ENCODE results near the gene TCP11L1. TPM values are rescaled to one million over a fixed set of nuclear protein-coding genes. Genes with fewer than 3 reads are reported as not detected.
A peak's percentile ranks its signal among the peaks of the same experiment; 100 is the strongest.

Gene TCP11L1
- total and polyA plus RNA-seq, 4 experiments from 2014 or later = 6.0 to 20.9 (median 13.4) TPM

DNA sequence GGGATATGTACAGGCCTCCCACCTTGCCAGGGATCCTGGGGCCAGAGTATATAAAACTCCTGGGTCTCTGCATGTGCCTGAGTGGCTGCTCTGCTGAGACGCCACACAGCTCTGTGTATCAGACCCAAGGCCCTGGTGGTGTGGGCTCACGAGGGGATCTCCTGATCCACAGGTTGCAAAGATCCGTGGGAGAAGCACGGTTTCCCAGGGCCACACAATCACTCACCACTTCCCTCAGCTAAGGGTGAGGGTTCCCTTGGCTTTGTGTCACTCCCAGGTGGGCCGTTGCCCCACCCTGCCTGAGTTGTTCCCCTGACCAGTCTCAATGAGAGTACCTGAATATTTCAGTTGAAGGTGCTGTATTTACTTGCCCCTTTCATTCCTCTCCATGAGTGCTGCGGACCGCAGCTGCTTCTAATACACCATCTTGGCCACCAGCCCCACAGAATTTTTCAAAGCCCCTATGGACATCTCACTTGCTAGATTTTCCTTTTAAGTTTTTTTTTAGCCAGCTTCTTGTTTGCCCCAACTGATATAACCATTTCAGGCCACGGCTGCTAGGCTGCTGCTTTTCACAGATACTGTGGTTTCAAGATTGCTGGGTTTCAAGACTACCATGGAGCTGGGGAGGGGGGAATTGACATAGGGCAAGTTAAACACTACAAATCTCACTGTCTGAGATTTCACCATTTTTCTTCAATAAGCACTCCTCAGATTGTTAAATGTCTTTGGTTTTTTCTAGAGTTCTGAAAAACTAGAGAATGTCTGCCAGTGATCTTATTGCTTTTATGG lies 37.4 kb upstream of the TCP11L1 start:
- H3K36me3 Mint-ChIP-seq = no peaks in the 10 kb centered on the region
- no peak for DNase-seq
- peaks cover 5 to 14% (median 8%) of the 10 kb centered on the region in 8 donors for H3K9me3 Mint-ChIP-seq
- H3K27ac Mint-ChIP-seq = no peak overlapping the region
- Histone ChIP-seq H3K4me3 (ENCODE audit: low read length in 2 of 2) (no peak overlapping the region), H3K27ac (ENCODE audit: low read depth, low read length) (no peak overlapping the region), H3K27me3 (ENCODE audit: insufficient read depth, low read length) (no peaks in the 10 kb centered on the region), H3K9me3 (ENCODE audit: control insufficient read depth in 1 of 2, low read length in 2 of 2) (no peaks in the 10 kb centered on the region), H3K36me3 (ENCODE audit: insufficient read depth, low read length) (no peaks in the 10 kb centered on the region), H3K4me1 (ENCODE audit: insufficient read depth, low read length) (peaks cover 24% of the 10 kb centered on the region)
- ChIA-PET POLR2A (ENCODE audit: partially characterized antibody) (no interaction called here), CTCF (ENCODE audit: partially characterized antibody) (interaction anchor here (0.8 to 1.6 kb wide), 2 partner anchors 41 to 64 kb away, joined by 3 read pairs; no protein-coding TSS in a partner anchor)
- H3K4me3 Mint-ChIP-seq = no peak overlapping the region
- H3K27me3 Mint-ChIP-seq = peaks cover 7 to 10% of the 10 kb centered on the region in 2 donors
- intact Hi-C loops (cut with micrococcal nuclease) = loop anchor here (5.0 kb wide), 1 partner anchor 35 kb away; the partner anchor contains the start of gene TCP11L1
- peaks cover 21 to 30% (median 24%) of the 10 kb centered on the region in 4 donors for H3K4me1 Mint-ChIP-seq

- peak overlapping the region; percentile 9 to 58 (median 16) for H3K27ac Mint-ChIP-seq
- peaks cover 0 to 3% of the 10 kb centered on the region in 2 donors for H3K27me3 Mint-ChIP-seq
- peaks cover 0 to under 1% (median 0%) of the 10 kb centered on the region in 8 donors for H3K9me3 Mint-ChIP-seq
- peak; percentile 48 to 67 (median 58) for DNase-seq
- Histone ChIP-seq H3K4me3 (ENCODE audit: low read length in 2 of 2) (no peak overlapping the region), H3K9me3 (ENCODE audit: control insufficient read depth in 1 of 2, low read length in 2 of 2) (no peaks in the 10 kb centered on the region), H3K4me1 (ENCODE audit: insufficient read depth, low read length) (peaks cover 24% of the 10 kb centered on the region), H3K27ac (ENCODE audit: low read depth, low read length) (no peak overlapping the region), H3K36me3 (ENCODE audit: insufficient read depth, low read length) (no peaks in the 10 kb centered on the region), H3K27me3 (ENCODE audit: insufficient read depth, low read length) (no peaks in the 10 kb centered on the region)
- POLR2A ChIA-PET (ENCODE audit: partially characterized antibody) = no interaction called here
- H3K4me1 Mint-ChIP-seq = peaks cover 21 to 39% (median 25%) of the 10 kb centered on the region in 4 donors
- peak overlapping the region; percentile 9 to 65 (median 62) for H3K4me3 Mint-ChIP-seq
- H3K36me3 Mint-ChIP-seq = no peaks in the 10 kb centered on the region
- intact Hi-C loops (cut with micrococcal nuclease) = no loop called here
- CTCF ChIA-PET (ENCODE audit: partially characterized antibody) = interaction anchor here (0.6 kb wide), 1 partner anchor 17 kb away, joined by 3 read pairs; no protein-coding TSS in a partner anchor
These were observed 34.2 kb upstream of the TCP11L1 start for GRCh38 chr11:33005175-33005574.

DNA sequence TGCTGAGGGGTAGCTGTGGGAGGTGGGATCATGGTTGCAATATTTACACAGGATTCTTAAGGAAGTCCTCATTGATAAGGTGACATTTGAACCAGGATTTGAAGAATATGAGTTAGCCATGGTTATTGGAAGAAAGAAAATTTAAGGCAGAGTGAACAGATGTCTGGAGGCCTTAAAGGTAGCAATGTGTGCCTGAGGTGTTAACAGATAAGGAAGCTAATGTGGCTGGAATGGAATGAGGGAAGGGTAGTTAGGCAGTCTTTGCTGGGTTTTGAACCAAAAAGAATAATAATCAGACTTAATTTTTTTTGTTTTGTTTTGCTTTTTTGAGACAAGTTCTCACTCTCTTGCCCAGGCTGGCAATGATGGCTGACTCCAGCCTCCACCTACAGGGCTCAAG lies 33.4 kb upstream of the TCP11L1 start:
- Mint-ChIP-seq H3K4me3 (peak overlapping the region in 3 of 8 donors; percentile 16 to 55 (median 42)), H3K27ac (peak overlapping the region in 3 of 7 donors; percentile 24 to 44 (median 37)), H3K4me1 (peaks cover 22 to 47% (median 30%) of the 10 kb centered on the region in 4 donors), H3K36me3 (no peaks in the 10 kb centered on the region), H3K9me3 (no peaks in the 10 kb centered on the region), H3K27me3 (peaks cover 0 to 3% of the 10 kb centered on the region in 2 donors)
- DNase-seq = no peak
- H3K9me3 ChIP-seq (ENCODE audit: control insufficient read depth in 1 of 2, low read length in 2 of 2) = no peaks in the 10 kb centered on the region
- H3K27me3 ChIP-seq (ENCODE audit: insufficient read depth, low read length) = no peaks in the 10 kb centered on the region
- intact Hi-C loops (cut with micrococcal nuclease) = no loop called here
- H3K4me1 ChIP-seq (ENCODE audit: insufficient read depth, low read length) = peaks cover 27% of the 10 kb centered on the region
- H3K27ac ChIP-seq (ENCODE audit: low read depth, low read length) = no peak overlapping the region
- POLR2A ChIA-PET (ENCODE audit: partially characterized antibody) = no interaction called here
- no peak overlapping the region for H3K4me3 ChIP-seq (ENCODE audit: low read length in 2 of 2)
- CTCF ChIA-PET (ENCODE audit: partially characterized antibody) = no interaction called here
- no peaks in the 10 kb centered on the region for H3K36me3 ChIP-seq (ENCODE audit: insufficient read depth, low read length)

GRCh38 chr11:33013755-33014154 lies 25.6 kb upstream of the TCP11L1 start:
- Mint-ChIP-seq H3K36me3 (no peaks in the 10 kb centered on the region), H3K4me1 (peaks cover 15 to 51% (median 30%) of the 10 kb centered on the region in 4 donors), H3K27ac (peak overlapping the region in 1 of 7 donors; percentile 47), H3K9me3 (no peaks in the 10 kb centered on the region), H3K4me3 (peak overlapping the region in 2 of 8 donors; percentile 30 to 54), H3K27me3 (peaks cover 7 to 18% of the 10 kb centered on the region in 2 donors)
- Histone ChIP-seq H3K27me3 (ENCODE audit: insufficient read depth, low read length) (peaks cover 3% of the 10 kb centered on the region), H3K4me1 (ENCODE audit: insufficient read depth, low read length) (peaks cover 27% of the 10 kb centered on the region), H3K27ac (ENCODE audit: low read depth, low read length) (no peak overlapping the region), H3K9me3 (ENCODE audit: control insufficient read depth in 1 of 2, low read length in 2 of 2) (no peaks in the 10 kb centered on the region), H3K4me3 (ENCODE audit: low read length in 2 of 2) (no peak overlapping the region), H3K36me3 (ENCODE audit: insufficient read depth, low read length) (no peaks in the 10 kb centered on the region)
- POLR2A ChIA-PET (ENCODE audit: partially characterized antibody) = interaction anchor here (4.9 kb wide), 1 partner anchor 25 kb away, joined by 43 read pairs; the partner anchor contains the start of gene TCP11L1
- intact Hi-C loops (cut with micrococcal nuclease) = loop anchor here (10.0 kb wide), 1 partner anchor 49 kb away; no protein-coding TSS in a partner anchor
- CTCF ChIA-PET (ENCODE audit: partially characterized antibody) = interaction anchor here (1.6 kb wide), 1 partner anchor 9 kb away, joined by 3 read pairs; no protein-coding TSS in a partner anchor
- DNase-seq = no peak

GRCh38 chr11:33015621-33016551 lies 23.5 kb upstream of the TCP11L1 start, which contains the start of gene DEPDC7:
DEPDC7 (plus strand) TSS chr11:33015878; CDS start chr11:33015956, 78 bp downstream.
- intact Hi-C loops (cut with micrococcal nuclease) = loop anchor here (1.0 to 10.0 kb wide), 3 partner anchors 23 to 123 kb away; partner anchors contain the start of gene TCP11L1
- H3K9me3 Mint-ChIP-seq = no peaks in the 10 kb centered on the region
- H3K4me3 Mint-ChIP-seq = peak within 1 kb of the TSS; percentile 82 to 88 (median 86)
- peaks cover 3% of the 10 kb centered on the region for H3K27me3 ChIP-seq (ENCODE audit: insufficient read depth, low read length)
- ChIA-PET POLR2A (ENCODE audit: partially characterized antibody) (interaction anchor here (0.6 to 4.9 kb wide), 3 partner anchors 15 to 50 kb away, joined by 3 to 43 read pairs (median 3); partner anchors contain the start of gene TCP11L1), CTCF (ENCODE audit: partially characterized antibody) (interaction anchor here (0.7 to 2.2 kb wide), 8 partner anchors 8 to 49 kb away, joined by 3 to 6 read pairs (median 5); no protein-coding TSS in a partner anchor)
- peaks cover 25% of the 10 kb centered on the region for H3K4me1 ChIP-seq (ENCODE audit: insufficient read depth, low read length)
- DNase-seq = peak; percentile 66 to 73 (median 69)
- peak within 1 kb of the TSS; percentile 43 to 49 for H3K4me3 ChIP-seq (ENCODE audit: low read length in 2 of 2)
- H3K27me3 Mint-ChIP-seq = peaks cover 9 to 19% of the 10 kb centered on the region in 2 donors
- H3K27ac Mint-ChIP-seq = peak within 1 kb of the TSS in 3 of 7 donors; percentile 8 to 66 (median 25)
- no peaks in the 10 kb centered on the region for H3K36me3 ChIP-seq (ENCODE audit: insufficient read depth, low read length)
- H3K27ac ChIP-seq (ENCODE audit: low read depth, low read length) = no peak within 1 kb of the TSS
- H3K4me1 Mint-ChIP-seq = peaks cover 14 to 42% (median 25%) of the 10 kb centered on the region in 4 donors
- H3K36me3 Mint-ChIP-seq = no peaks in the 10 kb centered on the region
- no peaks in the 10 kb centered on the region for H3K9me3 ChIP-seq (ENCODE audit: control insufficient read depth in 1 of 2, low read length in 2 of 2)

GRCh38 chr11:33016654-33017053 lies 22.7 kb upstream of the TCP11L1 start:
- DNase-seq = no peak
- Histone ChIP-seq H3K4me3 (ENCODE audit: low read length in 2 of 2) (no peak overlapping the region), H3K27ac (ENCODE audit: low read depth, low read length) (no peak overlapping the region), H3K9me3 (ENCODE audit: control insufficient read depth in 1 of 2, low read length in 2 of 2) (no peaks in the 10 kb centered on the region), H3K27me3 (ENCODE audit: insufficient read depth, low read length) (peaks cover 3% of the 10 kb centered on the region), H3K4me1 (ENCODE audit: insufficient read depth, low read length) (peaks cover 19% of the 10 kb centered on the region), H3K36me3 (ENCODE audit: insufficient read depth, low read length) (no peaks in the 10 kb centered on the region)
- intact Hi-C loops (cut with micrococcal nuclease) = loop anchor here (10.0 kb wide), 1 partner anchor 52 kb away; no protein-coding TSS in a partner anchor
- ChIA-PET POLR2A (ENCODE audit: partially characterized antibody) (interaction anchor here (4.9 kb wide), 1 partner anchor 22 kb away, joined by 43 read pairs; the partner anchor contains the start of gene TCP11L1), CTCF (ENCODE audit: partially characterized antibody) (interaction anchor here (1.2 to 2.2 kb wide), 5 partner anchors 8 to 48 kb away, joined by 3 to 6 read pairs (median 5); no protein-coding TSS in a partner anchor)
- Mint-ChIP-seq H3K4me3 (peak overlapping the region; percentile 77 to 88 (median 84)), H3K27ac (peak overlapping the region in 1 of 7 donors; percentile 66), H3K36me3 (no peaks in the 10 kb centered on the region), H3K9me3 (no peaks in the 10 kb centered on the region), H3K27me3 (peaks cover 9 to 19% of the 10 kb centered on the region in 2 donors), H3K4me1 (peaks cover 11 to 36% (median 22%) of the 10 kb centered on the region in 4 donors)
